PFSK-1 (cell line): Measurements from ENCODE around the gene PITRM1.

Experiments used
- FOXP2 ChIP-seq: optimal IDR thresholded peaks from 2 replicates; pipeline ENCODE3; 2011; ENCODE audit warnings: borderline replicate concordance, control low read depth, inconsistent platforms; ENCODE audit not compliant: insufficient read depth; ENCODE audit errors: extremely low read length, extremely low read depth
- POLR2AphosphoS5 ChIP-seq: IDR thresholded peaks from 2 replicates; pipeline ENCODE4 v1.6.1; 2012; ENCODE audit warnings: low read depth, mild to moderate bottlenecking, control low read depth, low read length, moderate library complexity
- SIN3A ChIP-seq: IDR thresholded peaks from 2 replicates; pipeline ENCODE4 v1.6.1; 2012; ENCODE audit warnings: mild to moderate bottlenecking, low read length, moderate library complexity, borderline replicate concordance; ENCODE audit not compliant: insufficient read depth
- TAF1 ChIP-seq: IDR thresholded peaks from 2 replicates; pipeline ENCODE4 v1.6.1; 2012; ENCODE audit warnings: low read length, control low read depth, borderline replicate concordance; ENCODE audit not compliant: insufficient read depth
- TF ChIP-seq, protein P1 (sequence below), 2 experiments: IDR thresholded peaks; 2 replicates each; pipeline versions ENCODE4 v1.6.1 to v1.8.0; 2011 to 2012; ENCODE audit warnings: low read depth in 2 of 2, low read length in 2 of 2, control low read depth in 1 of 2, inconsistent platforms in 1 of 2, mild to moderate bottlenecking in 1 of 2, moderate library complexity in 1 of 2; ENCODE audit not compliant: insufficient read depth in 1 of 2

The PITRM1 gene

GRCh38 chr10:3180355-3181025 is 7.9 kb upstream of the PITRM1 start:
- TF ChIP-seq TAF1, result no peak
- TF ChIP-seq, protein P1, sequence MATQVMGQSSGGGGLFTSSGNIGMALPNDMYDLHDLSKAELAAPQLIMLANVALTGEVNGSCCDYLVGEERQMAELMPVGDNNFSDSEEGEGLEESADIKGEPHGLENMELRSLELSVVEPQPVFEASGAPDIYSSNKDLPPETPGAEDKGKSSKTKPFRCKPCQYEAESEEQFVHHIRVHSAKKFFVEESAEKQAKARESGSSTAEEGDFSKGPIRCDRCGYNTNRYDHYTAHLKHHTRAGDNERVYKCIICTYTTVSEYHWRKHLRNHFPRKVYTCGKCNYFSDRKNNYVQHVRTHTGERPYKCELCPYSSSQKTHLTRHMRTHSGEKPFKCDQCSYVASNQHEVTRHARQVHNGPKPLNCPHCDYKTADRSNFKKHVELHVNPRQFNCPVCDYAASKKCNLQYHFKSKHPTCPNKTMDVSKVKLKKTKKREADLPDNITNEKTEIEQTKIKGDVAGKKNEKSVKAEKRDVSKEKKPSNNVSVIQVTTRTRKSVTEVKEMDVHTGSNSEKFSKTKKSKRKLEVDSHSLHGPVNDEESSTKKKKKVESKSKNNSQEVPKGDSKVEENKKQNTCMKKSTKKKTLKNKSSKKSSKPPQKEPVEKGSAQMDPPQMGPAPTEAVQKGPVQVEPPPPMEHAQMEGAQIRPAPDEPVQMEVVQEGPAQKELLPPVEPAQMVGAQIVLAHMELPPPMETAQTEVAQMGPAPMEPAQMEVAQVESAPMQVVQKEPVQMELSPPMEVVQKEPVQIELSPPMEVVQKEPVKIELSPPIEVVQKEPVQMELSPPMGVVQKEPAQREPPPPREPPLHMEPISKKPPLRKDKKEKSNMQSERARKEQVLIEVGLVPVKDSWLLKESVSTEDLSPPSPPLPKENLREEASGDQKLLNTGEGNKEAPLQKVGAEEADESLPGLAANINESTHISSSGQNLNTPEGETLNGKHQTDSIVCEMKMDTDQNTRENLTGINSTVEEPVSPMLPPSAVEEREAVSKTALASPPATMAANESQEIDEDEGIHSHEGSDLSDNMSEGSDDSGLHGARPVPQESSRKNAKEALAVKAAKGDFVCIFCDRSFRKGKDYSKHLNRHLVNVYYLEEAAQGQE (IDR thresholded peaks at IDR 0.05; ENCODE audit: insufficient read depth in 1 of 2, low read depth in 2 of 2, low read length in 2 of 2), result no peak
- TF ChIP-seq POLR2AphosphoS5, result no peak
- no peak for TF ChIP-seq SIN3A
- no peak for TF ChIP-seq FOXP2

DNA sequence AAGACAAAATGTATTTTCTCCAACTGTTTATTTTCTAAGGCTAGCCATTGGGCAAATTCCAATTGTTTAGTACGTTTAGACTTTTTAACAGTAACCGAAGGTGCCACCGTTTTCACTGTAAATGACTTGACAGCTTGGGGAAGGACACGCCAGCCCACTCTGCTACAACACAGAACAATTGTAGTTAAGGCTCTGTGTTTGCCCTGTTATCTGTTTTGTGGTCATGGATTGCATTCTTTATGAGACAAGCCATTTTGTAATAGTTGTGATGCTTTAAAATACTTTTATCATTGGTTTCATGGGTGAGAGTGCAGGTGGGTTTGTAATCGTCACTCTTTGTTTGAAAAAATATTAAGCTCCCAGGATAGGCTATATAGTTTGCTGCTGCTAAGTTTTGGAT is 6.6 kb upstream of the PITRM1 start:
- TF ChIP-seq, protein P1 (IDR thresholded peaks at IDR 0.05; ENCODE audit: insufficient read depth in 1 of 2, low read depth in 2 of 2, low read length in 2 of 2), result no peak
- TF ChIP-seq TAF1 (no peak), POLR2AphosphoS5 (no peak), SIN3A (no peak), FOXP2 (no peak)

DNA sequence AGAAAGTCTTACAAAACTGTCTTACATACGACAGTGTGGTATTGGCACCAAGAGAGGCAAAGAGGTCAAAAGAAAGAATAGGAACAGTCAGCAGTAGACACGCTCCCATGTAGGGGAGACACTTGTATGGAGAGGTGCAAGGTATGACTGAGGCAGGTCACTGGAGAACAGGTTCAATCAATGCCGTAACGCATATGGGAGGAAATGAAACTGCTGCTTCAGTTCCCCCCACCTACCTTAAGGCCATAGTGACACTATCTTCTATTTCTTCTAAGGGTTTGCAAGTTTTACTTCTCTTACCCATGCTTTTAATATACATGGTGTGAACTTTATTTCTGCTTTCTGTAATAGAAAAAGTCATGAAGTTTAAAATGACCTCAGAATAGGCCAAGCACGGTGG is 5.5 kb upstream of the PITRM1 start:
- TF ChIP-seq SIN3A, result no peak
- TF ChIP-seq FOXP2, result no peak
- no peak for TF ChIP-seq TAF1
- no peak for TF ChIP-seq POLR2AphosphoS5
- TF ChIP-seq, protein P1 (IDR thresholded peaks at IDR 0.05; ENCODE audit: insufficient read depth in 1 of 2, low read depth in 2 of 2, low read length in 2 of 2), result no peak

- no peak for TF ChIP-seq FOXP2
- no peak for TF ChIP-seq TAF1
- no peak for TF ChIP-seq POLR2AphosphoS5
- no peak for TF ChIP-seq SIN3A
- TF ChIP-seq, protein P1 (IDR thresholded peaks at IDR 0.05; ENCODE audit: insufficient read depth in 1 of 2, low read depth in 2 of 2, low read length in 2 of 2), result no peak
Measured at GRCh38 chr10:3173171-3173878, 743 bp upstream of the PITRM1 start.
